Measurements from ENCODE around the gene FCN2. TPM values are rescaled to one million over a fixed set of nuclear protein-coding genes. Genes with fewer than 3 reads are reported as not detected.

FCN2 gene
- total RNA-seq, 1 experiment from 2014 or later: not detected

DNA sequence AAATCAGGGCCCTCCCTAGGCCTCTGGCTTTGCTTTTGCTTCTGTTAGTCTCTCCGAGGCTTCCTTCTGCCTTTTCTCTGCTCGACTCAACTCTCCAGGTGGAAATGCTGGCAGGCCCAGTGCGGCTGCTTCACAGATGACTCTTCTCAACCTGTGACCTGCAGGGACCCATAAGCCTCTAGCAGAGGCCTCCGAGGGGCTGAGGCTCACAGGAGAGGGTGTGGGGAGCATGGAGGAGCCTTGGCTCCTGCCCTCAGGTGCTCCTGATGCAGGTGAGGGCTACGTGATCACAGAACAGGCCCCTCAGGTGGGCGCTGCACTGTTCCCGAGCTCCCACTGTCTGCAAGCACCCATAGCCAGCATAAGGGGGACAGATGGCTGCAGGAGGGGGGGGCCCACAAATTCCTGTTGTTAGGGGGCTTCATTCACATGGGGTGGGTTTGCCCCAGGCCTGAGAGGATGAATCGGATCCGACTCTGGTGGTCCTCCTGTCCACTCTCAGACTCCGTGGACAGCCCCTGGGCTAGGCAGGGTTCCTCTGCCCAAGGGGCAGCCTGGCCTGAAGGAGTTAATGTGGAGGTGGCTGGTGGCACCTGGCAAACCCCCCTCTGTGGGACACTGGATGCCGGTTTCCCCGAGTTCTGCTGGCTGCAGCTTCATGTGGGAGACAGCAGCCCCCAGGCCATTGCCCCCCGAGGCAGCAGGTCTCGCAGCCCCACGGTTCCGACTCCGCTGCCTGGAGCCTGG, 10.9 kb upstream of the FCN2 start:
- DNase-seq (ENCODE audit: low read depth): no peak

DNA sequence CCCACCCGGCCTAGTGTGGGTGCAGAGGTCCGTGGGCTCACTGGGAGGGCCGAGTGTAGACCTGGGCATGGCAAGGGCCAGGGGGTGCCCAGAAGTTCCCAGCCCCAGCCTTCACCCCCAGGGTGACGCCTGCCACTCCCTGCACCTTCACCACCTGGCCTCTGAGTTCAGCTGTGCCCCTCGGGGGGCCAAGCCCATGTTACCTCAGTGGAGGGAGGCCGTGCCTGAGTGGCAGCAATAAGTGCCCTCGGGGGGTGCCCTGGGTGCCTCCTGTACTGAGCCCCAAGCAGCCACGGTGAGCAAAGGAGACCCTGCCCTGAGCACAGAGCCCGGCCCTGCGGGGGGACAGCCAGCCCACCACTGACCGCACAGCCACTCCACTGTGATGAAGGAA, 10.3 kb upstream of the FCN2 start:
- no peak for DNase-seq (ENCODE audit: low read depth)

DNA sequence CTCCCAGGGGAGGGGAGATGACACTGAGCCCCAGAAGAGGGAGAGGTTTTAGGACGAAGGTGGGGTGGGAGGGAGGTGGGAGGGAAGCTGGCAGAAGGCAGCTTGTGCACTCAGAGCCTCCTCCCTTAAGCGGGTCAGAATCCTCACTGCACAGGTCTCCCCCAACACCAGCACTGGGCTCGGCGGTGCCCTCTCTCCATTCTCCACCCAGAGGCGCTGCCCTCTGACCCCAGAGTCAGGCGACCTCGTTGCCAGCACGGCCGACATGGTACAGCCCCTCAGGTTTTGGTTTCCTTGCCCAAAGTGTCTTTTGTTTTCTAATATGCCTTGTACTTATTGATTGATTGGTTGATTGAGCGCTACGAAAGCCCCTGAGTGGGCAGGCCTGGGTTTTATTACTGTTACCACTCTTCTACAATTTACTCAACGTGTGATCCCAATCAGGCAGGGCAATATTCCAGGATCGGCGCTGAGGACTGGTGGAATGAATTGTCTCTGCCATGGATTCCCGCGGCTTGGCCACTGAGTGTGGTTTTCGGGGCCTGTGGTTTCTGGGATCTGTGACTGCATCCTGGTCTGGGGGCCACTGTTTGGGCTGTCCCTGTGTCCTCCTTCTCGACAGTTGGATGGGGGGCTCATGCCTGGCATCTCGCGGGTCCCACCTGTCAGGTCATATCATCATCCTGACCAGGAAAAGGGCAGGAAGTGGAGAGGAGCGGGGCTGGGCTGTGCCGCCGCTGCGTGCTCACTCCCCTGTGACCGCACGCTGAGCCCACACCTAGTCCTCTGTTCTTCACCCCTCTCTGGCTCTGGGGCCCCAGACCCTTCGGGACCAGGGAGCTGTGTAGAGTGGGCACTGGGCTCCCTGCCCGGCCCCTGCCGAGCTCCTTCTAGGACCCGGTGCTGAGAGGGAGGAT, 9.6 kb upstream of the FCN2 start:
- DNase-seq (ENCODE audit: low read depth): no peak

DNA sequence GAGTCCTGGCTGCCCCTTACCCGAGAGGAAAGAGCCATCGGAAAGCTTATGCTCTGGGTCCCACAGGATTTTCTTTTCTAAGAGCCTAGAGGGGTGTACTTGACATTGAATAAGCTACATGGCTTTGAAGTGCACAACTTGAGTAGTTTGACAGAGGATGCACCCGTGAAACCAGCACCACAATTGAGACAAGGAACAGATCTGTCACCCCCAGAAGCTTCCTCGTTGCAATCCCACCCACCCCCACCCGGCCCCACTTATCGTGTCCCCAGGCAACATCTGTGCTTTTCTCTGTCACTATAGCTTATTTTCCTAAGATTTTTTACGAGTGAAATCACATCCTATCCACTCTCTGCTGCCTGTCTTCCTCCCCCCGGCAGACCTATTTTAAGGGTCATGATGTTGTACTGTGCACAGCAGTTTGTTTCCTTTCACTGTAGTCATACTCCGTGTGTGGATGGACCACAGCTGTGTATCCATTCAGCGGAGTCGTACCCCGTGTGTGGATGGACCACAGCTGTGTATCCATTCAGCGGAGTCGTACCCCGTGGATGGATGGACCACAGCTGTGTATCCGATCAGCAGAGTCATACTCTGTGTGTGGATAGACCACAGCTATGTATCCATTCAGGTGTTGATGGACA, 8.8 kb upstream of the FCN2 start:
- DNase-seq (ENCODE audit: low read depth): no peak

DNA sequence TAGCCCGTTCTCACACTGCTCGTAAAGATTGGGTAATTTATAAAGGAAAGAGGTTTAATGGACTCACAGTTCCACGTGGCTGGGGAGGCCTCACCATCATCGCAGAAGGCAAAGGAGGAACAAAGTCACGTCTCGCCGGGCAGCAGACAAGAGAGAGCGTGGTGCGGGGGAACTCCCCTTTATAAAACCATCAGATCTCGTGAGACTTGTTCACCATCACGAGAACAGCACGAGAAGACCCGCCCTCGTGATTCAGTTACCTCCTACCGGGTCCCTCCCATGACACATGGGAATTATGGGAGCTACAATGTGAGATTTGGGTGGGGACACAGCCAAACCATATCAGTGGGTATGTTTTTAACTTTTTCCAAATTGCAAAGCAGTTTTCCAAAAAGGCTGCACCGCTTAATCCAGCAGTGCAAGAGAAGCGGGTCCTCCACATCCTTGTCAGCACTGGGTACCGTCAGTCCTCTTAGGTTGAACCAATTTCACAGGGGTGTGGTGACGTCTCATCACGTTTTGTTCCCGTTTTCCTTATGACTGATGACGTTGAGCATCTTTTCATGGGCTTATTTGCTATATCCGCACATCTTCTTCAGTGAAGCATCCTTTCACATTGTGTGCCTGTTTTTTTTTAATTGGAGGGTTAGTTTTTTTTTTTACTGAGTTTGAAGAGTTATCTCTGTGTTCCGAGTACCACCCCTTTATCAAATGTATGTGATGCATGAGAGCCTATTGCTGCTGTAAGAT, 8.0 kb upstream of the FCN2 start:
- DNase-seq (ENCODE audit: low read depth): no peak

DNA sequence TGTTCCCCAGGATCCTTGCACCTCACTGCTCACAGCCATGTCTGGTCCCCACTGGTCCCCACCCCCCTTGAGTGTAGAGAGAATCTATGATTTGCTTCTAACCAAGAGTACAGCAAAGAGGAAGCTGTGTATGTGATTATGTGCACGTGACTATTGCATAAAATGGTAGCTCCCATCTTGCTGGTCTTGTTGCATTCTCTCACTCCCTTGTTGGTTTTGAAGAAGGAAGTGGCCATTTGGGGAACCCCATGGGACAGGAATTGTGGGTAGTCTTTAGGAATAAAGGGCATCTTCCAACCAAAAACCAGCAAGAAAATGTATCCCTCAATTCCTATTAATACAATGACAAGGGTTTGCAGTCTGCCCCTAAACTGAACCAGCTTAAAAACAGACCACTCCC, 5.2 kb upstream of the FCN2 start:
- DNase-seq (ENCODE audit: low read depth): no peak

DNA sequence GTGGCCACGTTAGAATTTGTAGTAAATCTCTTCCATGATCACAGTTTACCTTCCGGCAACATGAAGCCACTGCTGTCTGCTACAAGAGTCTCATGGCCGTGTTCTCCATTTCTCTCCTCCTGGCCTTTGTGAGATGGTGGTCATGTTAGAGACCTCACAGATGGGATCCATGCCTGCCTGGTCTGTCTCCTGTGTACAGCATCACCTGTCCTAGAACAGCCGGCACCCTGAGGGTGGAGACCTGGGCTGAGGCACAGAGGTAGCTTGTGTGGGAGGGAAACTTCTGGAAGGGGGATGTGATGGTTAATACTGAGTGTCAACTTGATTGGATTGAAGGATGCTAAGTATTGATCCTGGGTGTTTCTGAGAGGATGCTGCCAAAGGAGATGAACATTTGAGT, 3.1 kb upstream of the FCN2 start:
- DNase-seq (ENCODE audit: low read depth): no peak

DNA sequence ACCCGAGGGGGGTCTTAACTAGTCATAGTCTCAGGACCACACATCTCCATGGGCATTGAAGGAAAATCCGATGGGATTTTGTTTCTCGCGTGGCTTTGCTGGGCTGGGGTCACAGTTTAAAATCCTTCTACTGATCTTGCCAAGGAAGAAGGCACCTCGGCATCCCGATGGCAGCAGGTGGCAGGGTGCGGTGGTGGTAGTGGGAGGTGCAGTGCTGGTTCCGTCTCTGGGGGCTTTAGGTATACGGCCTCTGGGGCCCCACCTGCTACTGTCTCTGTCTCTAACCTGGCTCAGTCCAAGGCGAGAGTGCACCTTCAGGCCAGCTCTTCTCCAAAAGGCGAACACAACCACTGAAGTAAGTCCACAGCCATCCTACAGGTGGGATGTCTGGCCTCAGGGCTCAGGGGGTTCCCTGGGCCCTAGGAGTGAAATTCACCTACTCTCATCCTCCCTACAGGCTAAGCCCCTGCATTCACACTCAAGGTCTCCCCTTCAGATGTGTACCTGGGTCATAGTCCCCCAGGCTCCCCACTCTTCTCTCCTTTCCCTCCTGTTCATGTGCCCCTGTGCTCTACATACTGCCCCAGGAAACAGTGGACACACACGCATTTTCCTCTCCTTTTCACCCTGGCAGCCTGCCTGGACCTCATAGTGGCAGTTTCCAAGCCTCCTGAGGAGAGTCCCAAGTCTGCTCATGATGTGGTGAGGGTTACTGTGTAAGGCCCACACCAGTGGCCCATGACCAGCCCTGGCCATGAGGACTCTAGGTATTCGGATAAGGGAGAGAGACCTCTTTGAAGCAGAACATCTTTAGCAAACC, 736 bp upstream of the FCN2 start:
- no peak for DNase-seq (ENCODE audit: low read depth)

DNA sequence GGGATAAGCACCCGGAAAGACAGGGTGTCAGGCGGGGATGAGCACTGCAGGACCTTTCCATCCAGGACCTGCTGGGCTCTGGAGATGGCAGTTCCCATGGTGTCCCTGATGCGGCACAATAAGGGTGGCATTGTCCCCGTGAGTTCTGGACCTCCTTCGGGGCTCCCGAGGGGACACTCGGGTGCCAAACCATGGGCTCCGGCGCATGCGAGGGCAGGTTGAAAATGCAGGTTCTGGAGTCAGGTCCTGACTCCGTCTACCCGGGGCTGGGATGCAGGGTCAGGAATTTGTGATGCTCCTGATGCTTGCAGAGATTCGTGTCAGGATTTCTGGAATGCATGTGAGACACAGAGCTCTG, 682 bp downstream of the FCN2 start:
- DNase-seq (ENCODE audit: low read depth): no peak

DNA sequence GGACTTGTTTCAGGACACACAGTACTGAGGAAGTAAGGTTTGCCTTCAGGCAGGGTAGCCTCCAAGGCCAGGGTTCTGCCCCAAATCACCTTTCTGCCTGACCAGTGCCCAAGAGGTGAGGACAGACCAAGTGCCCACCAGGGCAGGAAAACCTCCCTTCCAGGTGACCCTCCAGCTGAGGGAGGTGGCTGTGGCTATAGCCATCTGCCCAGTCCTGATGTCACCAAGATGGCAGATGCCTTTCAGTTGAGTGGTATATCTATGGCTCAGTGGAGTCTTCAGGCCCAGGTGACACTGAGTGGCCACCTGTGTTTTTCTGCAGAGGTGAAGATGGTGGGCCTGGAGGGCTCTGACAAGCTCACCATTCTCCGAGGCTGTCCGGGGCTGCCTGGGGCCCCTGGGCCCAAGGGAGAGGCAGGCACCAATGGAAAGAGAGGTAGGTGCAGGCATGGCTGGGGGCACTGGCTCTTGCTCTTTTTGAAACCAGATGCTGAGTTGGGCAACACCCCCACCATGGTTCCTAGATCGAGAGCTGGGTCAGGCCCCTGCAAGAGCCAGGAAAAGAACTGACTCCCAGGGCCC, 1.7 kb downstream of the FCN2 start:
- DNase-seq (ENCODE audit: low read depth): no peak

DNA sequence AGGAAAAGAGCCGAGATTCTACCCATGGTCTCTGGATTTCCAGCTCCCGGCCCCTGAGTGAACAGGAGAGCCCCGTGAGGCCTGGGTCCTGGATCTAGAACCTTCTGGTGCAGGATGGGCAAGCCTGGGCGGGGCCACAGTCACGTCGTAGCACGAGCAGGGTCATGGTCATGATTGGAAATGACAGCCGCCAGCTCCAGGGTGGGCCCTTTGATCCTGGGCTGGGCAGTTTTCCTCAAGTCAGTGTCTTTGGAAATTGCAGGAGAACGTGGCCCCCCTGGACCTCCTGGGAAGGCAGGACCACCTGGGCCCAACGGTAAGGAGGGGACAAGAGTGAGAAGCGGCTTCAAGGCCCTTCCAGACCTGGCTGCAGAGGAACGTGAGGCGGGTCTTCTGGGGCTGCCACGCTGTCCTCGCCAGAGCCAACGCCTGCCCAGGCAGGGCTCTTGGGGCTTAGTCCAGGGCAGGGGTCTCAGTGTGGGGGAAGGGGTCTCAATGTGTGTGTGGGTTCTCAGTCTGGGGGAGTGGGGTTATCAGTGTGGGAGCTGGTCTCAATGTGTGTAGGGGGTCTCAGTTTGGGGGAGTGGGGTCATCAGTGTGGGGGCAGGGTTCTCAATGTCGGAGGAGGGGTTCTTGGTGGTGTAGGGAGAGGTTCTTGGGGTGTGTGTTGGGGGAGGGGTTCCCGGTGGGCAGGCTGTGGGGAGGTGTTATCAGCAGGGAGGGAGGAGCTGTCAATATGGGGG, 2.6 kb downstream of the FCN2 start:
- DNase-seq (ENCODE audit: low read depth): no peak

DNA sequence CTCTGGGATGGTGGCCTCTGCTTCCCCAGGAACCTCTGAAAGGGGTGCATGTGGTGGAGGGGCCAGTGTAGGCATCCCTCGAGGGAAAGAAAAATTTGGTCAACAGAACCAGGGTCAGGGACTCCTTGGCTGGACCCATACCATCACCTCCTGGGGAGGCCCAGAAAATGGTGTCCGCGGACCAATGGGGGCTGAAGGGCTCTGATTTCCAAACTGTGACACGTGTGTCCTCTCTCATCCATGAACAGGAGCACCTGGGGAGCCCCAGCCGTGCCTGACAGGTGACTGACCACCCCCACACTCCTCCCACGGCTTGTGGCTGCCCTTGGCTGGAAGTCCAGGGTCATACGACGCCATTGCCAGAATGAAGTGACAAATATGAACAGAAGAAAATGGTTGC, 3.9 kb downstream of the FCN2 start:
- DNase-seq (ENCODE audit: low read depth): no peak

DNA sequence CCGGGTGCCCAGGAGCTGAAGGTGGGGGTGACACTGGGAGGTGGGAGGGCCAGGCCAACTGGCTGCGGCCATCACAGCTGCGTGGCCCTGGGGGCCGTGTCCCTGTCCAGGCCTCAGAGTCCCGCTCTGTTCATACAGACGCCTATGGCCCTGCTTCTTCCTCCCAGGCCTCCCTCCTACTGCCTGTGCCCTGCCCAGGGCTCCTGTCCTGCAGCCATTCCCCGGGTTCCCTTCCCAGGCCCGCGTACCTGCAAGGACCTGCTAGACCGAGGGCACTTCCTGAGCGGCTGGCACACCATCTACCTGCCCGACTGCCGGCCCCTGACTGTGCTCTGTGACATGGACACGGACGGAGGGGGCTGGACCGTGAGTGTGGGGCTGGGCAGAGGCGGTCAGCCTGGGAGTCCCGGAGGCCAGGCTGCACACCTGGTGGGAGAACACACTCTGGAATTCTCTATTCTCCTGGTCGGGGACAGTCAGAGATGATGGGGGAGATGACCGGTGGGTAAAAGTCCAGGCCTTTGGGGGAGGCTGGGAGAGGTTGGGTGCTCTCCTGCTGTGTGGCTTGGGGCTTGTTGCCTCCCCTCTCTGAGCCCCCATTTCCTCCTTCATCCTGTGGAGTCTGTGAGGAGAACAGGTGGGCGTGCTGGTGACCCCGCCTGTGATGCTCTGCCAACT, 4.5 kb downstream of the FCN2 start:
- DNase-seq (ENCODE audit: low read depth): no peak

DNA sequence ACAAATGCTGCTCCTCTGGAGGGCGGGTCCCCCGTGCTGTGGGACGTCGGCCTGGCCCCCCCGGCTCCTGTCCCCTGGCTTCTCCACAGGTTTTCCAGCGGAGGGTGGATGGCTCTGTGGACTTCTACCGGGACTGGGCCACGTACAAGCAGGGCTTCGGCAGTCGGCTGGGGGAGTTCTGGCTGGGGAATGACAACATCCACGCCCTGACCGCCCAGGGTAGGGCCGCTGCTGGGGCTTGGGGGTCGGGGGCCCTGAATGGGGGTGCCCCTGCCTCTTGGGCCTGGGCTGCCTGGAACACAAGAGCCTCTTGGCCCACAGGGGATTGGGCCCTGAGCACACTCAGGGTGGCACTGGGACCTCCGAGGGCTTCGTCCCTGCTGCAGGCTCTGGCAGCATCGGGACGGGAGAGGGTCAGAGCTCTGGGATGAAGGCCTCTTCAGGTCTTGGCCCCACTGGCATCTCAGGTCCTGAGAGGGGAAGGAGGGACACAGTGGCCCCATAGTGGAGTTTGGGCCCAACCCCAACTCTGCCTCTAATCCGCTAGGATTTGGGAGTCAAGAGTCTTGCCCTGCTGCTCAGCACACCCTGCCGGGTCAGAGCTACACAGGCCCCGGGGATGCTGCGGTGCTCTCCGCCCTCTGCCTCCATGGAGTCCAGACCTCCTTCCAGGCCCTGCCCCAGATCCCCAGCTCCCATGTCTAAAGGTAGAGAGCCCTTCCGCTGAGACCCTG, 5.2 kb downstream of the FCN2 start:
- no peak for DNase-seq (ENCODE audit: low read depth)

DNA sequence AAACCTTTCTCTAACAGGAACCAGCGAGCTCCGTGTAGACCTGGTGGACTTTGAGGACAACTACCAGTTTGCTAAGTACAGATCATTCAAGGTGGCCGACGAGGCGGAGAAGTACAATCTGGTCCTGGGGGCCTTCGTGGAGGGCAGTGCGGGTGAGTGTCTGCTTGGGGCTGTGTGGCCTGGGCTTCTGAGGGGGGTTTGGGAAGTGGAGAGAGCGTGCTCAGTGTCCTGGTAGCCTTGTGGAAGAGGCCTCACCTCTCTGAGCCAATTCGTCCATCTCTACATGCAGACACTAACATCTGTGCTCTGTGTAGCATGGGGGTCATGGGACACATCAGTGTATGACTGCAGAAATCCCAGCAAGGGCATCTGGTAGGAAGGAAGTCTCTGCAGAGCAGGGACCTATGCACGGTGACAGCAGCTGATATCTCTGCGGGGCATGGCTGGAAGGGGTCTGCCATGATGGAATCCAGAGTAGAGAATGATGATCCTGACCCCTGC, 5.9 kb downstream of the FCN2 start:
- no peak for DNase-seq (ENCODE audit: low read depth)

DNA sequence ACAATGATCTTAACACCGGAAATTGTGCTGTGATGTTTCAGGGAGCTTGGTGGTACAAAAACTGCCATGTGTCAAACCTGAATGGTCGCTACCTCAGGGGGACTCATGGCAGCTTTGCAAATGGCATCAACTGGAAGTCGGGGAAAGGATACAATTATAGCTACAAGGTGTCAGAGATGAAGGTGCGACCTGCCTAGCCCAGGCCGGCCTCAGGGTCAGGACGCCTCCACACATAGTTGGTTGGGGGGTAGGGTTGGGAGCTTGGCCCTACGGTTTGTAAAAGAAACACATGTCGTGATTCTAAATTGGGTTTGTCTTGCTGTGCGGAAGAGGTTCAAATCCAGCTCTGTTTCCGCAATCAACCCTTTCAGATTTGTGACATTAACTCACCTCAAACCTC, 6.6 kb downstream of the FCN2 start:
- no peak for DNase-seq (ENCODE audit: low read depth)

DNA sequence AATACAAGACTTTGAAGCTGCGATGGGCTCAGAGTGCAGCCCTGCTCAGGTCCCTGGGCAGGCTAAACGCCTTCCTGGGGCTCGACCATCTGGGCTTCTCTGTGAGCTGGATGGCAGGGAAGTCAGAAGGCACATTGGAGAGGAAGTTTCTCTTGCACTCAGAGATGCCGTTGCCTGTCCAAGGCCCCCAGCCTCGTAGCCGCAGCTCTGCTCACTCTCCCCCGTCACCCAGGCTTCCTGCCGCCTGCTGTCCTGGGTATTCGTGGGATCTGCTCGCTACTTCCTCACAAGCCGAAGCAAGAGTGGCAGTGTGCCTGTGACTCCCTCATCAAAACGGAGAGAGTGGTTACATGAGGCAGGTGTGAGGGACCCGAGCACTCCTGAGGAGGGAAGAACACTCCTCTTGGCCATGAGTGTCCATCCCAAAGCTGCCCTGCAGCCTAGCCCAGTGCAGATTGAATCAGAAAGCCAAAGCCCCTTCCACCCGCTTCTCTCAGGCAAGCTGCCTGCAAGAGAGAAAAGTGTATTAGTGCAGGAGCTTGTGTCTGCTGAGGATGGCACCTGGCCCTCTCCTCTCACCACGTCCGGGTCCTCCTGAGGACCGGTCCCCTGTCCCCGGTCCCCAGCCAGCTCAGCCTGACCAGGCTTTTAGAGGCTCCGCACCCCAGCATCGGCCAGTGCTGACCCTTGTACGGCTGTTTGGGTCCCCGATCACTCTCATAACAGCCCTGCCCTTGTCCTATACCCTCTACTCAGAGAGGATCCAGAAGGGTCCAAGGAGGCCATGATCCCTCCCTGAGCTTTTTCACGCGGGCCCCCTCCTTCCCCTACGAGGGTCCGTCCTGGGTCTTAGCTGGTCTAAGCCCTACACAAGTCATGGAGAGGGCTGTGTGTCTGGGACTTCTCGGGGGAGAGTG, 7.3 kb downstream of the FCN2 start:
- DNase-seq (ENCODE audit: low read depth): no peak

Data from M059J (cell line).